ENCODE results near the gene CDK19. TPM values are rescaled to one million over a fixed set of nuclear protein-coding genes. Genes with fewer than 3 reads are reported as not detected.

The CDK19 gene
- polyA plus RNA-seq, 1 donor from 2014 or later: 40.7 TPM

DNA sequence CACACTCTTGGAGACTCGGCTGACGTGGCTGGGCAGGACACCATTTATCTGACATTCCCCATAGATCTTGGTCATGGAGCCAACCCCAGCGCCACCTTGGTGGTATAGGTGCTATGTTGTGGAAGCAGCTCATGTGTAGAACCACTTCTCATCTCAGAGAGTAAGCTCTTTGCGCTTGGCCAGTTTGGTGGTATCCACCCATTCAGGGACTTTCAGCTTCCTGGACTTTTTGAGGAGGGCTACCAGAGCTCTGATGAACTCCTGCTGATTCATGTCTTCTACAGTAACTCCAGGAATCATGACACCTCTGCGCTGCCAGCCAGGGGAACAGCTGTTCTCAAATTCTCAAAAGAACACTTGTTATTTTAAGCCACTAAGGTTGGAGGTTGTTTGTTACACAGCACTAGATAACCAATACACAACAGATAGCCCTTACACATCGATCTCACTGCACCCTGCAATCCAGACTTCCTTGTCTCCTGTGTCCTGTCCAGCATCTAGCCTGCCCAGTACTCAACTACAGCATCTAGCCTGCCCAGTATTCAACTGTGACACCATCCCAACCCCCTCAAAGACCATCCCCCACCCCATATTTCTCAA lies 252.9 kb downstream of the CDK19 start:
- Histone ChIP-seq H3F3A (ENCODE audit: insufficient read depth, low read length, poor library complexity, severe bottlenecking) (no peaks in the 10 kb centered on the region), H3K4me3 (ENCODE audit: low read length) (no peak overlapping the region), H3K4me2 (ENCODE audit: low read length) (no peak overlapping the region), H3K79me2 (replicated peaks; ENCODE audit: insufficient read depth, low read length) (no peaks in the 10 kb centered on the region), H3K9me3 (ENCODE audit: low read length) (no peaks in the 10 kb centered on the region), H2AFZ (ENCODE audit: low read depth, low read length) (no peak overlapping the region), H3K9ac (ENCODE audit: low read length) (no peak overlapping the region), H3K9me2 (ENCODE audit: insufficient read depth, low read length) (no peaks in the 10 kb centered on the region), H3K36me3 (ENCODE audit: insufficient read depth, low read length) (no peaks in the 10 kb centered on the region), H3K27me3 (ENCODE audit: insufficient read depth, low read depth, low read length) (no peaks in the 10 kb centered on the region), H3K27ac (ENCODE audit: low read length) (no peak overlapping the region), H4K20me1 (ENCODE audit: insufficient read depth) (no peaks in the 10 kb centered on the region)
- no peak for TF ChIP-seq RAD21 (conservative IDR thresholded peaks at IDR 0.05)
- no peak for TF ChIP-seq MXI1 (conservative IDR thresholded peaks at IDR 0.05; ENCODE audit: poor library complexity, severe bottlenecking)
- no peak for TF ChIP-seq EP300 (conservative IDR thresholded peaks at IDR 0.05; ENCODE audit: poor library complexity, severe bottlenecking)
- no peak for TF ChIP-seq SMC3 (conservative IDR thresholded peaks at IDR 0.05; ENCODE audit: poor library complexity)
- no peak for TF ChIP-seq POLR2AphosphoS5 (IDR thresholded peaks at IDR 0.05)
- TF ChIP-seq, protein P1, sequence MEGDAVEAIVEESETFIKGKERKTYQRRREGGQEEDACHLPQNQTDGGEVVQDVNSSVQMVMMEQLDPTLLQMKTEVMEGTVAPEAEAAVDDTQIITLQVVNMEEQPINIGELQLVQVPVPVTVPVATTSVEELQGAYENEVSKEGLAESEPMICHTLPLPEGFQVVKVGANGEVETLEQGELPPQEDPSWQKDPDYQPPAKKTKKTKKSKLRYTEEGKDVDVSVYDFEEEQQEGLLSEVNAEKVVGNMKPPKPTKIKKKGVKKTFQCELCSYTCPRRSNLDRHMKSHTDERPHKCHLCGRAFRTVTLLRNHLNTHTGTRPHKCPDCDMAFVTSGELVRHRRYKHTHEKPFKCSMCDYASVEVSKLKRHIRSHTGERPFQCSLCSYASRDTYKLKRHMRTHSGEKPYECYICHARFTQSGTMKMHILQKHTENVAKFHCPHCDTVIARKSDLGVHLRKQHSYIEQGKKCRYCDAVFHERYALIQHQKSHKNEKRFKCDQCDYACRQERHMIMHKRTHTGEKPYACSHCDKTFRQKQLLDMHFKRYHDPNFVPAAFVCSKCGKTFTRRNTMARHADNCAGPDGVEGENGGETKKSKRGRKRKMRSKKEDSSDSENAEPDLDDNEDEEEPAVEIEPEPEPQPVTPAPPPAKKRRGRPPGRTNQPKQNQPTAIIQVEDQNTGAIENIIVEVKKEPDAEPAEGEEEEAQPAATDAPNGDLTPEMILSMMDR (IDR thresholded peaks at IDR 0.05; ENCODE audit: poor library complexity, severe bottlenecking): no peak
- TF ChIP-seq, protein P2, sequence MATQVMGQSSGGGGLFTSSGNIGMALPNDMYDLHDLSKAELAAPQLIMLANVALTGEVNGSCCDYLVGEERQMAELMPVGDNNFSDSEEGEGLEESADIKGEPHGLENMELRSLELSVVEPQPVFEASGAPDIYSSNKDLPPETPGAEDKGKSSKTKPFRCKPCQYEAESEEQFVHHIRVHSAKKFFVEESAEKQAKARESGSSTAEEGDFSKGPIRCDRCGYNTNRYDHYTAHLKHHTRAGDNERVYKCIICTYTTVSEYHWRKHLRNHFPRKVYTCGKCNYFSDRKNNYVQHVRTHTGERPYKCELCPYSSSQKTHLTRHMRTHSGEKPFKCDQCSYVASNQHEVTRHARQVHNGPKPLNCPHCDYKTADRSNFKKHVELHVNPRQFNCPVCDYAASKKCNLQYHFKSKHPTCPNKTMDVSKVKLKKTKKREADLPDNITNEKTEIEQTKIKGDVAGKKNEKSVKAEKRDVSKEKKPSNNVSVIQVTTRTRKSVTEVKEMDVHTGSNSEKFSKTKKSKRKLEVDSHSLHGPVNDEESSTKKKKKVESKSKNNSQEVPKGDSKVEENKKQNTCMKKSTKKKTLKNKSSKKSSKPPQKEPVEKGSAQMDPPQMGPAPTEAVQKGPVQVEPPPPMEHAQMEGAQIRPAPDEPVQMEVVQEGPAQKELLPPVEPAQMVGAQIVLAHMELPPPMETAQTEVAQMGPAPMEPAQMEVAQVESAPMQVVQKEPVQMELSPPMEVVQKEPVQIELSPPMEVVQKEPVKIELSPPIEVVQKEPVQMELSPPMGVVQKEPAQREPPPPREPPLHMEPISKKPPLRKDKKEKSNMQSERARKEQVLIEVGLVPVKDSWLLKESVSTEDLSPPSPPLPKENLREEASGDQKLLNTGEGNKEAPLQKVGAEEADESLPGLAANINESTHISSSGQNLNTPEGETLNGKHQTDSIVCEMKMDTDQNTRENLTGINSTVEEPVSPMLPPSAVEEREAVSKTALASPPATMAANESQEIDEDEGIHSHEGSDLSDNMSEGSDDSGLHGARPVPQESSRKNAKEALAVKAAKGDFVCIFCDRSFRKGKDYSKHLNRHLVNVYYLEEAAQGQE (IDR thresholded peaks at IDR 0.05; ENCODE audit: borderline replicate concordance): no peak
- no peak for TF ChIP-seq EZH2 (IDR thresholded peaks at IDR 0.05; ENCODE audit: borderline replicate concordance, insufficient read depth, low read length, poor library complexity, severe bottlenecking)
- no peak for TF ChIP-seq TAF1 (IDR thresholded peaks at IDR 0.05; ENCODE audit: low read depth)

DNA sequence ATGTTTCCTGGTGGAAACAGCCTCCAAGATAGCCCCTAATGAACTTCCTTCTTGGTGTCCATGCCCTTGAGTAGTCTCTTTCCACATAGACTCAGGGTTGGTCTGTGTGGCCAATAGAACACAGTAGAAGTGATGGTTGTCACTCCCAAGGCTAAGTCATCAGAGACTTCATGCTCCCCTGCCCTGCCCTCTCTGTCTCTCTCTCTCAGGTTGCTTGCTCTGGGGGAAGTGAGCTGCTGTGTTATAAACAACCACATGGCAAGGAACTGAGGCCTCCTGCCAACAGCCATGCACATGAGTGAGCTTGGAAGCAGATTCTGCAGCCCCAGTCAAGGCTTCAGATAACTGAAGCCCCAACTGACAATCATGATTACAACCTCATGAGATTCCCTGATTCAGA lies 253.6 kb downstream of the CDK19 start:
- Histone ChIP-seq H4K20me1 (ENCODE audit: insufficient read depth) (no peaks in the 10 kb centered on the region), H2AFZ (ENCODE audit: low read depth, low read length) (no peak overlapping the region), H3K27me3 (ENCODE audit: insufficient read depth, low read depth, low read length) (no peaks in the 10 kb centered on the region), H3F3A (ENCODE audit: insufficient read depth, low read length, poor library complexity, severe bottlenecking) (no peaks in the 10 kb centered on the region), H3K9me2 (ENCODE audit: insufficient read depth, low read length) (no peaks in the 10 kb centered on the region), H3K36me3 (ENCODE audit: insufficient read depth, low read length) (no peaks in the 10 kb centered on the region), H3K9me3 (ENCODE audit: low read length) (no peaks in the 10 kb centered on the region), H3K4me3 (ENCODE audit: low read length) (no peak overlapping the region), H3K27ac (ENCODE audit: low read length) (no peak overlapping the region), H3K4me2 (ENCODE audit: low read length) (no peak overlapping the region), H3K9ac (ENCODE audit: low read length) (no peak overlapping the region), H3K79me2 (replicated peaks; ENCODE audit: insufficient read depth, low read length) (no peaks in the 10 kb centered on the region)
- no peak for TF ChIP-seq MXI1 (conservative IDR thresholded peaks at IDR 0.05; ENCODE audit: poor library complexity, severe bottlenecking)
- TF ChIP-seq, protein P2 (IDR thresholded peaks at IDR 0.05; ENCODE audit: borderline replicate concordance): no peak

Measured in neural cell (in vitro differentiated cells).